SK-N-SH (cell line): ENCODE measurements around the gene SH2B2. TPM values are rescaled to one million over a fixed set of nuclear protein-coding genes. Genes with fewer than 3 reads are reported as not detected.

Experiments used
- CTCF ChIA-PET: fragments of 300-600, 350-600 bp; formaldehyde crosslinking; extraction: SDS; loops from one replicate; lab custom pipeline; 2021; lab: Yijun Ruan, JAX
- POLR2A ChIA-PET: fragments of 350-600 bp; sonication (Branson Sonifier 250); formaldehyde crosslinking; extraction: SDS; loops from one replicate; lab custom pipeline; 2020; ENCODE audit warnings: antibody characterized with exemption, inconsistent platforms; lab: Yijun Ruan, JAX
- DNase-seq: peaks from one replicate; pipeline ENCODE4 v3.0.0; 2012
- H2AFZ ChIP-seq: fragments of 200-600 bp; sonication (generic); 2 replicates; pipeline ENCODE4 v1.8.1; 2016; ENCODE audit warnings: antibody characterized with exemption, mild to moderate bottlenecking, low read depth
- H3F3A ChIP-seq: fragments of 200-600 bp; sonication (generic); replicated peaks from 2 replicates; pipeline ENCODE3; 2016; ENCODE audit warnings: antibody characterized with exemption, mild to moderate bottlenecking; ENCODE audit not compliant: insufficient read depth
- H3K27ac ChIP-seq, 2 experiments: fragments of 200-500 bp in 1 of 2; fragments of 200-600 bp in 1 of 2; sonication (Bioruptor generic) in 1 of 2; sonication (generic), shearing (Covaris generic) in 1 of 2; 2 replicates each; pipeline versions ENCODE4 v1.5.1 to v1.6.1; 2014 to 2016; ENCODE audit warnings: low read depth in 2 of 2, inconsistent platforms in 1 of 2, low read length in 1 of 2, mild to moderate bottlenecking in 1 of 2, mixed read lengths in 1 of 2
- H3K27me3 ChIP-seq: fragments of 200-600 bp; sonication (generic), shearing (Covaris generic); 2 replicates; pipeline ENCODE4 v1.6.1; 2016; ENCODE audit warnings: mixed run types; ENCODE audit not compliant: insufficient read depth
- H3K36me3 ChIP-seq, 2 experiments: fragments of 200-500 bp in 1 of 2; fragments of 200-600 bp in 1 of 2; sonication (Bioruptor generic) in 1 of 2; sonication (generic) in 1 of 2; replicated peaks in 1 of 2; 2 replicates each; pipeline versions ENCODE3 to v1.5.1; 2014 to 2016; ENCODE audit warnings: low read length in 1 of 2, mild to moderate bottlenecking in 1 of 2; ENCODE audit not compliant: insufficient read depth in 2 of 2, control insufficient read depth in 1 of 2
- H3K4me1 ChIP-seq, 2 experiments: fragments of 200-500 bp in 1 of 2; fragments of 200-600 bp in 1 of 2; sonication (Bioruptor generic) in 1 of 2; sonication (generic), shearing (Covaris generic) in 1 of 2; 2 replicates each; pipeline versions ENCODE4 v1.5.1 to v1.6.1; 2014 to 2016; ENCODE audit warnings: low read depth in 1 of 2, low read length in 1 of 2, mixed run types in 1 of 2; ENCODE audit not compliant: insufficient read depth in 2 of 2, control insufficient read depth in 1 of 2
- H3K4me2 ChIP-seq: fragments of 200-600 bp; sonication (generic), shearing (Covaris generic); 2 replicates; pipeline ENCODE4 v1.6.1; 2017; ENCODE audit warnings: mixed run types
- H3K4me3 ChIP-seq, 2 experiments: fragments of 200-500 bp in 1 of 2; fragments of 200-600 bp in 1 of 2; sonication (Bioruptor generic) in 1 of 2; sonication (generic), shearing (Covaris generic) in 1 of 2; 2 replicates each; pipeline versions ENCODE4 v1.5.1 to v1.8.1; 2014 to 2016; ENCODE audit warnings: low read depth in 2 of 2, inconsistent platforms in 1 of 2, low read length in 1 of 2, mild to moderate bottlenecking in 1 of 2, mixed read lengths in 1 of 2, moderate library complexity in 1 of 2
- H3K79me2 ChIP-seq: fragments of 200-600 bp; sonication (generic); 2 replicates; pipeline ENCODE4 v1.8.1; 2017; ENCODE audit warnings: mild to moderate bottlenecking; ENCODE audit not compliant: insufficient read depth
- H3K9ac ChIP-seq: fragments of 200-600 bp; sonication (generic); 2 replicates; pipeline ENCODE4 v1.6.1; 2017; ENCODE audit warnings: mixed run types
- H3K9me2 ChIP-seq: fragments of 200-600 bp; sonication (generic); 2 replicates; pipeline ENCODE4 v1.6.1; 2017; ENCODE audit warnings: mixed run types
- H3K9me3 ChIP-seq: fragments of 200-600 bp; sonication (generic); 2 replicates; pipeline ENCODE4 v1.6.1; 2017; ENCODE audit warnings: mixed run types, mild to moderate bottlenecking, moderate library complexity
- H4K20me1 ChIP-seq: fragments of 200-600 bp; sonication (generic); 2 replicates; pipeline ENCODE4 v1.6.1; 2017; ENCODE audit warnings: mild to moderate bottlenecking, mixed run types; ENCODE audit not compliant: insufficient read depth
- CTCF ChIP-seq: fragments of 200-600 bp; sonication (generic); IDR thresholded peaks from 2 replicates; pipeline ENCODE4 v1.6.1; 2017; ENCODE audit warnings: antibody characterized with exemption, mild to moderate bottlenecking, moderate library complexity
- EZH2phosphoT487 ChIP-seq: fragments of 200-600 bp; sonication (generic); IDR thresholded peaks from 2 replicates; pipeline ENCODE4 v1.6.1; 2017; ENCODE audit warnings: low read depth, mixed run types, mild to moderate bottlenecking, antibody characterized with exemption, moderate library complexity, borderline replicate concordance
- FOXM1 ChIP-seq: IDR thresholded peaks from 2 replicates; pipeline ENCODE4 v1.4.0; 2012; ENCODE audit warnings: low read depth, mild to moderate bottlenecking
- GABPA ChIP-seq: IDR thresholded peaks from 2 replicates; pipeline ENCODE4 v1.4.0; 2012; ENCODE audit warnings: low read depth, mild to moderate bottlenecking
- GATA2 ChIP-seq: sonication (generic); formaldehyde crosslinking; IDR thresholded peaks from 2 replicates; pipeline ENCODE4 v1.5.0; 2020; ENCODE audit warnings: mild to moderate bottlenecking, missing genetic modification reagents
- JUND ChIP-seq: IDR thresholded peaks from 2 replicates; pipeline ENCODE4 v1.4.0; 2012
- MAX ChIP-seq: IDR thresholded peaks from 2 replicates; pipeline ENCODE4 v1.4.0; 2012; ENCODE audit warnings: low read depth
- PBX3 ChIP-seq: IDR thresholded peaks from 2 replicates; pipeline ENCODE4; 2012
- POLR2AphosphoS5 ChIP-seq: IDR thresholded peaks from 2 replicates; pipeline ENCODE4 v1.6.1; 2012; ENCODE audit warnings: low read depth, low read length
- RAD21 ChIP-seq: IDR thresholded peaks from 2 replicates; pipeline ENCODE4 v1.6.1; 2012; ENCODE audit warnings: mild to moderate bottlenecking, low read length
- RCOR1 ChIP-seq: fragments of 150-350 bp; IDR thresholded peaks from 2 replicates; pipeline ENCODE4 v1.6.1; 2017; ENCODE audit warnings: antibody characterized with exemption, low read length
- REST ChIP-seq: IDR thresholded peaks from 2 replicates; pipeline ENCODE4 v1.6.1; 2012; ENCODE audit warnings: mild to moderate bottlenecking, low read depth, low read length, moderate library complexity
- RFX5 ChIP-seq: IDR thresholded peaks from 2 replicates; pipeline ENCODE4 v1.6.1; 2012; ENCODE audit warnings: mild to moderate bottlenecking, improper control_type of control experiment, low read length
- SIN3A ChIP-seq: IDR thresholded peaks from 2 replicates; pipeline ENCODE4 v1.6.1; 2012; ENCODE audit warnings: low read depth, mild to moderate bottlenecking, low read length, moderate library complexity, borderline replicate concordance
- SMC3 ChIP-seq: IDR thresholded peaks from 2 replicates; pipeline ENCODE4 v1.6.1; 2012; ENCODE audit warnings: low read depth, low read length, improper control_type of control experiment
- TAF1 ChIP-seq: IDR thresholded peaks from 2 replicates; pipeline ENCODE4 v1.6.1; 2012; ENCODE audit warnings: low read depth, mild to moderate bottlenecking, low read length, moderate library complexity, borderline replicate concordance
- YY1 ChIP-seq: IDR thresholded peaks from 2 replicates; pipeline ENCODE4 v1.4.0; 2012; ENCODE audit warnings: low read depth, mild to moderate bottlenecking
- ZBTB33 ChIP-seq: IDR thresholded peaks from 2 replicates; pipeline ENCODE4 v1.4.0; 2012; ENCODE audit warnings: low read depth, borderline replicate concordance
- WGBS: methylation state at CpG from one replicate; pipeline ENCODE4 v1.1.6; 2017; ENCODE audit warnings: low lambda C conversion rate; 5-methylcytosine and 5-hydroxymethylcytosine counted together
- polyA plus RNA-seq, 3 experiments: library from polyadenylated mRNA; depleted of rRNA; stranded (reverse); fragments of >200 nt; gene quantifications; 2 replicates each; pipeline ENCODE4 v1.2.3, GENCODE V29; 2012

Gene SH2B2
- polyA plus RNA-seq, 1 of the 3 experiments (the other 2 are of a cell fraction): 4.7 TPM

GRCh38 chr7:102239206-102239820 is 47.4 kb upstream of the SH2B2 start (continued):
- no peak for TF ChIP-seq ZBTB33
- TF ChIP-seq GATA2 (CRISPR knock-in tag): no peak
- no peak for TF ChIP-seq POLR2AphosphoS5
- no peak for TF ChIP-seq JUND
- no peak for TF ChIP-seq CTCF

- no peaks in the 10 kb centered on the region for H3F3A ChIP-seq
- no peak overlapping the region for H2AFZ ChIP-seq
- peaks cover 7 to 30% of the 10 kb centered on the region in 2 experiments for H3K36me3 ChIP-seq
- H3K9me3 ChIP-seq: no peaks in the 10 kb centered on the region
- no peak overlapping the region for H3K27ac ChIP-seq
- H4K20me1 ChIP-seq: no peaks in the 10 kb centered on the region
- H3K79me2 ChIP-seq: no peaks in the 10 kb centered on the region
- TF ChIP-seq FOXM1: no peak
- TF ChIP-seq SIN3A: no peak
- no peak for TF ChIP-seq YY1
- no peak for TF ChIP-seq REST
- no peak for TF ChIP-seq EZH2phosphoT487
- TF ChIP-seq SMC3: no peak
- no peak for TF ChIP-seq MAX
- no peak for TF ChIP-seq RAD21
- TF ChIP-seq RCOR1: no peak
- no peak for TF ChIP-seq PBX3
- no peak for TF ChIP-seq CTCF
- TF ChIP-seq TAF1: no peak
- TF ChIP-seq GABPA: no peak
- TF ChIP-seq RFX5: no peak
- H3K27me3 ChIP-seq: no peaks in the 10 kb centered on the region
- 100% methylated on average over 8 of the region's 8 CpGs for WGBS
- no peaks in the 10 kb centered on the region for H3K9me2 ChIP-seq
- H3K4me1 ChIP-seq: peaks cover 0 to 2% of the 10 kb centered on the region in 2 experiments; a peak in 1 of 4 replicates
- no peak overlapping the region for H3K4me3 ChIP-seq
- CTCF ChIA-PET: interaction anchor here (0.5 to 1.7 kb wide), 6 partner anchors 31 to 639 kb away, joined by 3 to 8 read pairs (median 4); no protein-coding TSS in a partner anchor
- H3K9ac ChIP-seq: no peak overlapping the region
- POLR2A ChIA-PET: no interaction called here
- H3K4me2 ChIP-seq: no peak overlapping the region
- no peak for DNase-seq
These were observed 45.2 kb upstream of the SH2B2 start for GRCh38 chr7:102241431-102241830.
